IMR-90 (cell line): Measurements from ENCODE around the gene ZBP1. TPM values are rescaled to one million over a fixed set of nuclear protein-coding genes. Genes with fewer than 3 reads are reported as not detected.

Source experiments
- ATAC-seq: fragments of 200-7000 bp; cut with Tn5 transposase; 2 replicates; pipeline ENCODE4 v1.9.1; 2020; ENCODE audit warnings: low read depth, mild to moderate bottlenecking, moderate library complexity
- BruUV-seq: library from RNA; stranded (reverse); fragments of 400-500 nt; replicated peaks from 2 replicates; lab custom pipeline; 2021; lab: Mats Ljungman, UMichigan
- CTCF ChIA-PET: fragments of 300-600 bp; formaldehyde crosslinking; extraction: SDS; loops from one replicate; lab custom pipeline; 2021; ENCODE audit warnings: antibody characterized with exemption; lab: Yijun Ruan, JAX
- POLR2A ChIA-PET: fragments of 300-600 bp; sonication (Branson Sonifier 250); formaldehyde crosslinking; loops from one replicate; lab custom pipeline; 2022; ENCODE audit warnings: antibody characterized with exemption; ENCODE audit not compliant: unreplicated experiment; lab: Charles Lee
- DNase-seq: peaks from one replicate; pipeline ENCODE4 v3.0.0; 2013
- H2AFZ ChIP-seq: replicated peaks from 2 replicates; pipeline ENCODE3; 2013; ENCODE audit warnings: low read length, mild to moderate bottlenecking; ENCODE audit not compliant: poor library complexity
- H2AK5ac ChIP-seq: 2 replicates; pipeline ENCODE4 v1.6.1; 2013; ENCODE audit warnings: low read depth, low read length, inconsistent platforms
- H2AK9ac ChIP-seq: replicated peaks from 2 replicates; pipeline ENCODE3; 2013; ENCODE audit warnings: mild to moderate bottlenecking, low read depth, low read length, moderate library complexity; ENCODE audit not compliant: poor library complexity
- H2BK120ac ChIP-seq: 2 replicates; pipeline ENCODE4 v1.6.1; 2013; ENCODE audit warnings: low read depth, low read length, inconsistent platforms
- H2BK15ac ChIP-seq: 3 replicates; pipeline ENCODE4 v1.6.1; 2013; ENCODE audit warnings: low read depth, low read length, inconsistent platforms
- H2BK20ac ChIP-seq: 2 replicates; pipeline ENCODE4 v1.6.1; 2013; ENCODE audit warnings: low read depth, mild to moderate bottlenecking, inconsistent platforms, low read length, moderate library complexity
- H2BK5ac ChIP-seq: 2 replicates; pipeline ENCODE4 v1.6.1; 2013; ENCODE audit warnings: mild to moderate bottlenecking, low read depth, low read length, inconsistent platforms; ENCODE audit not compliant: poor library complexity, severe bottlenecking
- H3K14ac ChIP-seq: replicated peaks from 2 replicates; pipeline ENCODE4 v1.6.1; 2013; ENCODE audit warnings: low read depth, low read length, inconsistent platforms
- H3K18ac ChIP-seq: 2 replicates; pipeline ENCODE4 v1.6.1; 2013; ENCODE audit warnings: low read depth, low read length, control low read depth
- H3K23ac ChIP-seq: 2 replicates; pipeline ENCODE4 v1.6.1; 2013; ENCODE audit warnings: low read depth, low read length, inconsistent platforms
- H3K27ac ChIP-seq: 2 replicates; pipeline ENCODE4 v1.5.1; 2013; ENCODE audit warnings: mild to moderate bottlenecking, control low read depth, low read length; ENCODE audit not compliant: insufficient read depth
- H3K27me3 ChIP-seq: 2 replicates; pipeline ENCODE4 v1.6.1; 2013; ENCODE audit warnings: low read length; ENCODE audit not compliant: control insufficient read depth, insufficient read depth
- H3K36me3 ChIP-seq: 2 replicates; pipeline ENCODE4 v1.6.1; 2013; ENCODE audit warnings: low read length, mixed read lengths; ENCODE audit not compliant: control insufficient read depth, insufficient read depth
- H3K4ac ChIP-seq: 2 replicates; pipeline ENCODE4 v1.6.1; 2013; ENCODE audit warnings: low read depth, low read length, inconsistent platforms
- H3K4me1 ChIP-seq: 2 replicates; pipeline ENCODE4 v1.6.1; 2013; ENCODE audit warnings: low read length, mixed read lengths; ENCODE audit not compliant: control insufficient read depth, insufficient read depth
- H3K4me2 ChIP-seq: 2 replicates; pipeline ENCODE4 v1.6.1; 2013; ENCODE audit warnings: low read depth, mild to moderate bottlenecking, control low read depth, low read length, moderate library complexity
- H3K4me3 ChIP-seq: 2 replicates; pipeline ENCODE4 v1.5.1; 2013; ENCODE audit warnings: low read depth, mild to moderate bottlenecking, control low read depth, low read length, moderate library complexity; ENCODE audit not compliant: insufficient read depth
- H3K56ac ChIP-seq: 2 replicates; pipeline ENCODE4 v1.6.1; 2013; ENCODE audit warnings: low read length, inconsistent platforms; ENCODE audit not compliant: insufficient read depth; ENCODE audit errors: extremely low read depth
- H3K79me1 ChIP-seq, 2 experiments: 2 replicates each; pipeline ENCODE4 v1.6.1; 2013; ENCODE audit warnings: low read length in 2 of 2, inconsistent platforms in 1 of 2, low read depth in 1 of 2
- H3K9ac ChIP-seq: 2 replicates; pipeline ENCODE4 v1.6.1; 2013; ENCODE audit warnings: low read depth, low read length, control low read depth
- H3K9me1 ChIP-seq: 2 replicates; pipeline ENCODE4 v1.6.1; 2013; ENCODE audit warnings: low read length, inconsistent platforms; ENCODE audit not compliant: insufficient read depth
- H3K9me3 ChIP-seq: 2 replicates; pipeline ENCODE4 v1.6.1; 2013; ENCODE audit warnings: low read length; ENCODE audit not compliant: control insufficient read depth, insufficient read depth
- H4K20me1 ChIP-seq: 2 replicates; pipeline ENCODE4 v1.6.1; 2013; ENCODE audit warnings: low read length, inconsistent platforms; ENCODE audit not compliant: insufficient read depth
- H4K5ac ChIP-seq: 2 replicates; pipeline ENCODE4 v1.6.1; 2013; ENCODE audit warnings: mild to moderate bottlenecking, low read depth, low read length, control low read depth
- H4K8ac ChIP-seq, 2 experiments: 2 replicates each; pipeline ENCODE4 v1.6.1; 2013; ENCODE audit warnings: low read depth in 2 of 2, low read length in 2 of 2, control low read depth in 1 of 2, inconsistent platforms in 1 of 2
- H4K91ac ChIP-seq: 2 replicates; pipeline ENCODE4 v1.6.1; 2013; ENCODE audit warnings: low read depth, low read length, inconsistent platforms; ENCODE audit not compliant: insufficient read depth
- BHLHE40 ChIP-seq: fragments of 150-350 bp; IDR thresholded peaks from 2 replicates; pipeline ENCODE4 v1.6.1; 2016; ENCODE audit warnings: mild to moderate bottlenecking, low read depth, low read length
- CTCF ChIP-seq: conservative IDR thresholded peaks from 2 replicates; pipeline ENCODE4 v1.5.1; 2012; ENCODE audit warnings: mild to moderate bottlenecking, low read depth, low read length, improper control_type of control experiment
- MAFK ChIP-seq: IDR thresholded peaks from 2 replicates; pipeline ENCODE4 v1.6.1; 2012; ENCODE audit warnings: low read depth, low read length, improper control_type of control experiment
- RAD21 ChIP-seq: IDR thresholded peaks from 2 replicates; pipeline ENCODE4 v1.6.1; 2012; ENCODE audit warnings: low read length, improper control_type of control experiment
- RCOR1 ChIP-seq: IDR thresholded peaks from 2 replicates; pipeline ENCODE4 v1.6.1; 2012; ENCODE audit warnings: mild to moderate bottlenecking, low read length, improper control_type of control experiment; ENCODE audit not compliant: insufficient replicate concordance
- RFX5 ChIP-seq: IDR thresholded peaks from 2 replicates; pipeline ENCODE4 v1.8.0; 2012; ENCODE audit warnings: low read depth, mild to moderate bottlenecking, low read length, moderate library complexity
- USF2 ChIP-seq: fragments of 150-350 bp; IDR thresholded peaks from 2 replicates; pipeline ENCODE4 v1.6.1; 2017; ENCODE audit warnings: mild to moderate bottlenecking, antibody characterized with exemption, low read length, low read depth
- WGBS, 2 experiments: methylation state at CpG; one replicate each; pipeline versions ENCODE4 v1.1.5 to v1.1.7; 2013; ENCODE audit warnings: missing lambda C conversion rate in 2 of 2; ENCODE audit not compliant: insufficient read length in 1 of 2; ENCODE audit errors: extremely low coverage in 2 of 2; 5-methylcytosine and 5-hydroxymethylcytosine counted together
- dilution Hi-C: fragments of 300-500 bp; cut with HindIII; formaldehyde crosslinking; loops from one replicate; pipeline ENCODE4 v1.14.3; 2018; ENCODE audit warnings: low sequenced_read_pairs; ENCODE audit not compliant: unreplicated experiment
- in situ Hi-C: fragments of 300-500 bp; cut with MboI; formaldehyde crosslinking; loops from 3 replicates; pipeline ENCODE4 v1.14.3; 2019; ENCODE audit warnings: low sequenced_read_pairs, inconsistent platforms, mixed read lengths
- intact Hi-C: fragments of 100-400 bp; cut with micrococcal nuclease; formaldehyde crosslinking; loops from 2 replicates; pipeline ENCODE4 v1.10.0; 2022
- polyA plus RNA-seq, 3 experiments: library from polyadenylated mRNA; depleted of rRNA; stranded (reverse); fragments of >200 nt; gene quantifications; 2 replicates each; pipeline ENCODE4 v1.2.3, GENCODE V29; 2012; ENCODE audit warnings: low replicate concordance in 1 of 3
- total RNA-seq: library from RNA; depleted of rRNA; stranded (reverse); fragments of >200 nt; gene quantifications from 2 replicates; pipeline ENCODE4 v1.2.3, GENCODE V29; 2012

The ZBP1 gene
- total and polyA plus RNA-seq, 2 of the 4 experiments (the other 2 are of a cell fraction) = not detected

GRCh38 chr20:57663681-57664451, 43.6 kb upstream of the ZBP1 start:
- Histone ChIP-seq H3K4me1 (no peaks in the 10 kb centered on the region), H4K20me1 (peaks cover 54% of the 10 kb centered on the region), H4K91ac (no peak overlapping the region), H3K9me3 (no peaks in the 10 kb centered on the region), H3K4me2 (no peak overlapping the region), H3K18ac (no peak overlapping the region), H4K8ac (no peak overlapping the region), H3K56ac (no peak overlapping the region), H3K23ac (no peak overlapping the region), H3K36me3 (peaks cover 1% of the 10 kb centered on the region; the same call in 1 of the 2 replicates), H3K27ac (no peak overlapping the region), H4K5ac (no peak overlapping the region), H3K9ac (no peak overlapping the region), H3K14ac (no peak overlapping the region), H3K79me1 (peaks cover 6 to 22% of the 10 kb centered on the region in 2 experiments; a peak in 2 of 4 replicates), H2AFZ (no peak overlapping the region), H3K9me1 (peaks cover 3% of the 10 kb centered on the region; the same call in 1 of the 2 replicates), H3K4ac (no peak overlapping the region), H2BK15ac (no peak overlapping the region), H2BK120ac (no peak overlapping the region), H3K4me3 (no peak overlapping the region), H3K27me3 (no peaks in the 10 kb centered on the region), H2AK5ac (no peak overlapping the region), H2BK5ac (no peak overlapping the region), H2BK20ac (no peak overlapping the region), H2AK9ac (no peak overlapping the region)
- dilution Hi-C loops = no loop called here
- ChIA-PET POLR2A (no interaction called here), CTCF (no interaction called here)
- in situ Hi-C loops = no loop called here
- TF ChIP-seq USF2 = no peak
- no peak for TF ChIP-seq RFX5
- TF ChIP-seq RAD21 = no peak
- TF ChIP-seq RCOR1 = no peak
- no peak for TF ChIP-seq MAFK
- no peak for TF ChIP-seq BHLHE40
- no peak for TF ChIP-seq CTCF
- BruUV-seq = no TSS peak
- no peak for ATAC-seq
- no peak for DNase-seq
- intact Hi-C loops = no loop called here
- 96% methylated on average over 11 of the region's 27 CpGs; no CpG with 5 or more reads in 1 of the 2 experiments for WGBS, 2 experiments
